HG03520 (cell line): Measurements from ENCODE around the gene STARD3NL.
A peak's percentile ranks its signal among the peaks of the same experiment; 100 is the strongest.
"Not testable (repeated sequence)": the region's sequence is repeated elsewhere in the genome, so short reads cannot be mapped to it uniquely, and the experiment has no call there.

Source experiments
- ATAC-seq: cut with Tn5 transposase; IDR thresholded peaks from one replicate; pipeline ENCODE4 v1.9.1; 2021; ENCODE audit warnings: mild to moderate bottlenecking, moderate library complexity; ENCODE audit not compliant: unreplicated experiment

The STARD3NL gene, protein sequence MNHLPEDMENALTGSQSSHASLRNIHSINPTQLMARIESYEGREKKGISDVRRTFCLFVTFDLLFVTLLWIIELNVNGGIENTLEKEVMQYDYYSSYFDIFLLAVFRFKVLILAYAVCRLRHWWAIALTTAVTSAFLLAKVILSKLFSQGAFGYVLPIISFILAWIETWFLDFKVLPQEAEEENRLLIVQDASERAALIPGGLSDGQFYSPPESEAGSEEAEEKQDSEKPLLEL

DNA sequence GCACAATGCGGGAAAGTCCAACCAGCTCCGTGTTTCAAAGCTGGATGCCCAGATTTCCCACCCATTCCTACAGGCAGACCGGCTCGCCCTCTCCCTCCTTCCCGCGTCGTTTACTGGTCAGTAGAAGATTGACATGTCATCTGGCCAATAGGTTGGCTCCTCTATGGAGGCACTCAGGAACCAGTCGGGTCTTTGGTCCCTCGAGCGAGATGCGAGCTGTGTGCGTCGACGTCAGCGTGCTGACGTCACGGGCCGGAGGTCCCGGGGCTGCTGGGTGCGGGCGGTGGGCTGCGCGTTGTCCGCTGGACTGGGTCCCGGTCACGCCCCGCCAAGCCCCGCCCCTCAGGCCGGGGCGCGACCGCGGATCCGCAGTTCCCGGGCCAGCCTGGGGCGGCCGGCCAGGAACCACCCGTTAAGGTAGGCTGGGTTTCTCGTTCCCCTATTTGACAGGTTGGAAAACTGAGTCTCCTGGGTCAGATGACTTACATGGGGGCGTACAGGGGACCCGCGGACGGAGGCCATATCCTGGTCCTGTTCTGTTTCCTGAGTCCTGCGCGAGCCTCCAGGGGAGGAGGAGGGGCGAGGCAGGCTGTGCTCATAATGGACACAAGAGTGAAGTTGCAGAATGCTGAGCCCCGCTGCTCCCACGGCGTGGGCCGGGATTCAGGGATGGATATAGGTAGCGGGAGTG is at the start of gene STARD3NL:
Gene STARD3NL, plus strand, starts transcription at position 242 of the 691 bp plus-strand sequence. CDS start 29,260 bp downstream, outside the sequence.
- peak; percentile 99 for ATAC-seq

DNA sequence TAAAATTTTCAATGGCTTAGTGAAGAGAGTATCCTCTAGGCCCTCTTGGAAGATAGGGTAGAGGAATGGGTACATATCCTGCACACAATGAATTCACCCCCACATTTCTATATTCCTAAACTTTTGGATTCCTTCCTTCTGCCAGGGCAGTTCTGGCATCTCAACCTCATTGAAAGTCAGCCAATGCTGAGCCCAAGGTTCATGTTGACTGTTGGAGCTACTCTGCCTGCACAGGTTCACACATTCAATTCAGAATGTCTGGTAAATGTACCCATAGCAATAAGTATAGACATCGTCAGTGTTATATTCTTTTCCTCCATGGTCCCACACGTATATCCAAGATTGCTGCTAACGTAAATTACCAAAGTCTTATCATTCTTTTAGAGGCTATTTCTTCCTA is 48.9 kb upstream of the STARD3NL start:
- no peak for ATAC-seq

DNA sequence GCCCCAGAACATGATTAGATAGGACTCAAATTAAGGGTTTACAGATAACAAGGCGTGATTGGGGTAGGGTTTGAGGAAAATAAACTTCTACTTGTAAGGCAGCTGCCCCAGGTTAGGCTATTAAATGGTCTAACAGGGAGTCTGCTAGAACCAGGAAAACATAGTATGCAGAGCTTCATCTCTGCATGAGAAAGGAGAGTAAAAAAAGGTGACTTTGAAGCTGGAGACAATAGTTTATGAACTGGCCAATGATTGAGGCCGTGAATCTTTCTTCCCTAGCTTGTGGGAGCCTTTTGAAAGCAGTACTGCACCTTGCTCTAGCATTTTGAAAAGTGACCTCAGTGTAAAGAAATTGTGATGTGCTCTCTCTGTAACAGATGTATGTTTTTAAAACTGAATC is 48.5 kb upstream of the STARD3NL start:
- no peak for ATAC-seq

DNA sequence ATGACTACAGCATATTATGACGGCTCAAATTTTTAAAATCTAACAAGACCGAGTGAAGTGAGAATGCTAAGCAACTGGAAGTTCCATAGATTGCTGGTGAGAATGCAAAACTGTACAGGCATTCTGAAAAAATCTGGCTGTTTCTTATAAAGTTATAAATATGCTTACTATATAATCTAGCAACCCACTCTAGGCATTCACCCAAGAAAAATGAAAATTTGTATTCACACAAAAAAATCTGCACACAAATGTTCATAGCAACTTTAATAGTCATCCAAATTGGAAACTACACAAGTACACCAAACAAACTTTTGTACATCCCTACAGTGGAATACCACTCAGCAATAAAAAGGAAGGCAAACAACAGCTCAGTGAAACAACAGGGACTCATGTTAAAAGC is 39.9 kb upstream of the STARD3NL start:
- ATAC-seq = no peak

DNA sequence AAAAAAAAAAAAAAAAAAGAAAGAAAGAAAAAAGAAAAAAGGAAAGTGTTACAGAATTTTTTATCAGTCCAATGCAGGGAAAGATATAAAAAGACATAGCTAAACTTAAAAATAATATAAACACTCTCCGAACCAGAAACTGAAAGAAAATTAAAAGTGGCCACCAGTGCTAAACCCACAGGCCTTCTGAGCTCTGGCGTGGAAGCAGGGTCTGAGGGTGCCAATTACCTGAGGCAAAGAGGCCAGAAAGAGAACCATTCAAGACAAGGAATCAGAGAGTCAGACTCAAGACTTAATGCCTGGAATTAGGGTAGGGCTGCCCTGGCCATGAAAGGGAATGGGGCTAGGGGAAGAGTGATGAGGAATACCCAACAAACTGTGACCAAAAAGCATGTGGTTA is 36.9 kb upstream of the STARD3NL start:
- ATAC-seq = no peak

DNA sequence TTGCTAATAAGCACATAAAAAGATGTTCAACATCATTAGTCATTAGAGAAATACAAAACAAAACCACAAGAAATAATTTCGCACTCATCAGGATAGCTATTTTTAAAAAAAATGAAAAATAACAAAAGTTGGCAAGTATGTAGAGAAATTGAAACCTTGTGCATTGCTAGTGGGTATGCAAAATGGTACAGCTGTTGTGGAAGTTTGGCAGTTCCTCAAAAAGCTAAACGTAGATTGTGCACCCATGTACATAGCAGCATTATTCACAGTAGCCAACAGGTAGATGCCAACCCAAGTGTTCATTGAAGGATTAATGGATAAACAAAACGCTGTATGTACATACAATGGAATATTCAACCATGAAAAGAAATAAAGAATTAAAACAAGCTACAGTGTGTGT is 35.3 kb upstream of the STARD3NL start:
- peak; percentile 69 for ATAC-seq

DNA sequence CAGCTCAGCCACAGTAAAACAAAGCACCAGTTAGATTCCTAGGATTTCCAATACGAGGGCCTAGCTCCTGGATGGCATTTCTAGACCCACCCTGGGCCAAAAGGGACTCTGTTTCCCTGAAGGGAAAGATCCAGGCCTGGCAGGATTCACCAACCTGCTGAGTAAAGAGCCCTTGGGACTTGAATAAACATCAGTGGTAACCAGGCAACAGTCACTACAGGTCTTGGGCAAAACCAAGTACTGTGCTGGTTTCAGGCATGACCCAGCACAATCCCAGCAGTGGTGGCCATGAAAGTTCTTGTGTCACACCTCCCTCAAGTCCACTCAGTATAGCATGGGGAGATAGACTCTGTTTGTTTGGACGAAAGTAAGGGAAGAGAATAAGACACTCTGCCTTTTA is 31.0 kb upstream of the STARD3NL start:
- ATAC-seq = no peak

DNA sequence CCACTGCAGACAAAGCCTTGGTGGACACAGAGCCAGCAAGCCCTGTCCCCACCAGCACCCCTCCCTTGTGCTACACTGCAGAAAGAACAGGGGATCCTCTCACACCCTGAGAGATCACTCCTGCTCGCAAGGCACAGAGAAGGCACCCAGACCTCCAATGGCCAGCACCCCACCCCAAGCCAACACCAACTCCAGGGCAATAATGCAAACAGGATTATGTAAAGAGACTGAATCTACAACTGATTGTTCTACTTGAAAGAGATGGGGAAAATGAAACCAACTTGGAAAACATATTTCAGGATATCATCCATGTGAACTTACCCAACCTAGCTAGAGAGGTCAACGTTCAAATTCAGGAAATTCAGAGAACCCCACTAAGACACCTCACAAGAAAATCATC is 26.5 kb upstream of the STARD3NL start:
- ATAC-seq = no peak

DNA sequence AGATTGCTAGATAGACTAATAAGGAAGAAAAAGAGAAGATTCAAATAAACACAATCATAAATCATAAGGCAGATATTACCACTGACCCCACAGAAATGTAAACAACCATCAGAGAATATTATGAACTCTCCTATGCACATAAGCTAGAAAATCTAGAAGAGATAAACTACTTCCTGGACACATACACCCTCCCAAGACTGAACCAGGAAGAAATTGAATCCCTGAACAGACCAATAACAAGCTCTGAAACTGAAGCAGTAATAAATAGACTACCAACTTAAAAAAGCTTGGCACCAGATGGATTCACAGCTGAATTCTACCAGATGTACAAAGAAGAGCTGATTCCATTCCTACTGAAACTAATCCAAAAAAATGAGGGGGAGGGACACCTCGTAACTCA is 24.5 kb upstream of the STARD3NL start:
- ATAC-seq = no peak

DNA sequence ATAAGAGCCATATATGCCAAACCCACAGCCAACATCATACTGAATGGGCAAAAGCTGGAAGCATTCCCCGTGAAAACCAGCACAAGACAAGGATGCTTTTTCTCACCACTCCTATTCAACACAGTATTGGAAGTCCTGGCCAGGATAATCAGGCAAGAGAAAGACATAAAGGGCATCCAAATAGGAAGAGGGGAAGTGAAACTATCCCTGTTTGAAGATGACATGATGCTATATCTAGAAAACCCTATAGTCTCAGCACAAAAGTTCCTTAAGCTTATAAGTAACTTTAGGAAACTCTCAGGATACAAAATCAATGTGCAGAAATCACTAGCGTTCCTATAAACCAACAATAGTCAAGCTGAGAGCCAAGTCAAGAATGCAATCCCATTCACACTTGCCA is 23.8 kb upstream of the STARD3NL start:
- ATAC-seq = no peak

DNA sequence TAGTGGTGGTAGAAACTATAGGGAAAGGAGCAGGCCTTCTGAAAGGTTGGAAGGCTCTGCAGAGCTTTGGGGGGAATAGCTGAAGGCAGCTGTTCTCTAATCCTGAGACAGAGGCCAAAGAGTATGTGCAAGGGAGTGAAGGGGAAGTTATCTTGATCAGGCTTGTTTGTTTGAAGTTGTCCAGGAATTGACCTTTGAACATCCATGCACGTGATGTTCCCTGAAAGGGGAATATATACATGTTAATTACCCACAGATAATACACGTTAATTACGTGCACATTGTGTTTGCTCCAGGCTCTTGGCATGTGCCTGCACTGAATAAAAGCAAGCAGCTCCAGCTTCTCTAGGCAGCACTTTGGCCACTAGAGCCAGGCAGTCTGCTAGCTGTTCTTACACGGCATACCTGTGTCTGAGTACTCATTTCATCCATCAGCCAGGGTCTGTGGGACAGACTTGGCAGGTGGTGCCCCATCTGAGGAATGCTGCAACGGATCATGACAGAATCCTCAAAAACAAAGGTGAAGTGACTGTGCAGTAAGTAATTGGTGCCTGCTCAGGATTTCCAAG is 18.0 kb upstream of the STARD3NL start:
- no peak for ATAC-seq

DNA sequence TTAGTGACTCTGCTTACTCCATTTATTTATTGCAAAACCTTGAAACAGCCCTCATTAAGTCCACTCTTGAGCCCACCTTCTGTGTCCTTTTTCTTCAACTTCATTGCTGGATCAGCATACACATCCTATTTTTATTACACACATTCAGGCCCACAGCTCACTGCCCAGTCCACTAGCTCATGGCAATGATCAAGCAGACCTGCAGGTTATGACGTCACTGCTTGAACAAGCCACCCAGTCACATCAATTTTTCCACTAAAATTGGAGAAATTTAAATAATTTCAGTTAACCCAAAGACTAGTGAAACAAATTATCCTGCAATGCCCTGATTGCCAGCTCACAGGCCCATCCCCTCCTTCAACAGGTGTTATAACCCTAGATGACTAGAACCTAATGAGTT is 16.0 kb upstream of the STARD3NL start:
- ATAC-seq = no peak

DNA sequence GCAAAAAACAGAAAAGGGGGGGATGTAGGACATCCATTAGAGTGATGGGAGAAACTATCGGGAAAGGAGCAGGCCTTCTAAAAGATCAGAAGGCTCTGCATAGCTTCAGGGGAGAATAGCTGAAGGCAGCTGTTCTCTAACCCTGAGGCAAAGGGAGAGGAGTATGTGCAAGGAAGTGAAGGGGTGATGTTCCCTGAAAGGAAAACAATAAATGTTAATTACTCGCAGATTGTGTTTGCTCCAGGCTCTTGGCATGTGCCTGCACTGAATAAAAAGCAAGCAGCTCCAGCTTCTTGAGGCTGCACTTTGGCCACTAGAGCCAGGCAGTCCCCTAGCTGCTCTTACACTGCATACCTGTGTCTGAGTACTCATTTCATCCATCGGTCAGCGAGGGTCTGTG is 14.4 kb upstream of the STARD3NL start:
- ATAC-seq = no peak

DNA sequence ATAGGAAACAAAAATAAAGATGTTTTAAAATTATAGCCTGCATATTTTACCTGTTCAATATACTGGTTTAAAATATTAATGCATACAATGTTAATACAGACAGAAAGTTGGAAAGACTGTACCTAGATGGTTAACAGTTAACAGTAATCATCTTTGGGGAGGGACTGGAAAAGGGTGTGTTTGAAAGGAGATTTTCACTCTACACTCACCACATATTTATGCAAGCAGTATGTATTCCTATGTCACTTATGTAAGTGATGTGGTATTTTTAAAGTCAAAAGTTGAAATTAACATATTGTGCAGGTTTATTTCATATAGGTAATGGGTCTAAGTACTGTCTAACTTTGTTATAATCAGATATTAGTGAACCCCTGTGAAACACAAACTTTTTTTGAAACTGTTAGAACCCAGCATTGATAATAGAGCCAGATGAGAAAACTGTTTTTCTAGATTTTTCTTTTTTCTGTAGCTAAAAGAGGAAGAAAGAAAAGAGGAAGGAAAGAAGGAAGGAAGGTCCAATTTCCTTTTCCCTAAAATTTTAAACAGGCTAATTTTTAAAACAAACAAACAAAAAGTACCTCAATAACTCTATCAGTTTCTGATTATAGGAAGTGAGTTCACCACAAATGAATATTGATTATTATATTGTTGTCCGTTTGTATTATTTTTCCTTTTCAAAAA is 9.0 kb upstream of the STARD3NL start:
- no peak for ATAC-seq

DNA sequence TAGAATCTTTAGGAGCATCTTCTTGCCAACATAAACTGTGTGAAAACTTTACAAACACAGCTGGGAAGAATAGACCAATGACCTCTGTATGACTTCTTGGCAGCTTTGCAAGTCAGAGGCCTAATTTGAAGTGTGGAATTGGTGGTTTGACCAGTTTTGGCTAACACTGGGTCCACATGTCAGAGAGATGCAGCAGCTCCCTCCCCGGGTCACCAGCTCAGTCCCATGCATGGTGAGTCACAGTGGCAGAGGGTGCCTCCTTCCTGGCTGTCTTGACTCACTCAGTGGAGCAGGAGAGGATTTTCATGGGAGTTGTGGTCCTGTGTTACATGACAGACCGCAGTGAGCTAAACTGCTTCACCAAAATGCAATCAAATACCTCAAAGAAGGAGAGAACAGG is 8.2 kb upstream of the STARD3NL start:
- ATAC-seq = peak; percentile 56

DNA sequence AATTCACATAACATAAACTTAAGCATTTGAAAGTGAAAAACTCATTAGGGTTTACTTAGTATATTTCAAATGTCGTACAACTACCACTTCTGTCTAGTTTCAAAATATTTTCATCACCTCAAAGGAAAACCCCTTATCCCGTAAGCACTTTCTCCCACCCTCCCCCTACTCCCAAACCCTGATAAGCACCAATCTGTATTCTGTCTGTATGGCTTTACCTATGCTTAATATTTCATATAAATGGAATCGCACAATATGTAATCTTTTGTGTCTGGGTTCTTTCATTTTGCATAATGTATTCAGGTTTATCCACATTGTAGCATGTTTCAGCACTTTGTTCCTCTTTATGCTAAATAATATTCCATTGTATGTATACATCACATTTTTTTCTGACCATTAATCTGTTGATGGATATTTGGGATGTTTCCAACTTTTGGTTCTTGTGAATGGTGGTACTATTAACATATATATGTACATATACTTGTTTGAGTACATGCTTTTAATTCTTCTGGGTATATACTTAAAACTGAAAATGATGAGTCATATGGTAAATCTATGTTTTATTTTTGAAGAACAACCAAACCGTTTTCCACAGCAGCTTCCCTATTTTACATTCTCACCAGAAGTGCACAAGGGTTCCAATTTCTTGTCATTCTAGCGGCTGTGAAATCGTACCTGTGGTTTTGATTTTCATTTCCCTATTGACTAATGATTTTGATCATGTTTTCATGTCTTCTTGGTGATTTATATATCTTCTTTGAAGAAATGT is 6.2 kb upstream of the STARD3NL start:
- ATAC-seq = peak; percentile 49

DNA sequence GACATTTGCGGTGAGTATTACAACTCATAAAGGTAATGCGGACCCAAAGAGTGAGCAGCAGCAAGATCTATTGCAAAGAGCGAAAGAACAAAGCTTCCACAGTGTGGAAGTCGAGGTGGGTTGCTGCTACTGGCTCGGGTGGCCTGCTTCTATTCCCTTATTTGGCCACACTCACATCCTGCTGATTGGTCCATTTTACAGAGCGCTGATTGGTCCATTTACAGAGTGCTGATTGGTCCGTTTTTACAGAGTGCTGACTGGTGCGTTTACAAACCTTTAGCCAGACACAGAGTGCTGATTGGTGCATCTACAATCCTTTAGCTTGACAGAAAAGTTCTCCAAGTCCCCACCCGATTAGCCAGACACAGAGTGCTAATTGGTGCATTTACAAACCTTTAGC is 2.5 kb upstream of the STARD3NL start:
- ATAC-seq = not testable (repeated sequence)

DNA sequence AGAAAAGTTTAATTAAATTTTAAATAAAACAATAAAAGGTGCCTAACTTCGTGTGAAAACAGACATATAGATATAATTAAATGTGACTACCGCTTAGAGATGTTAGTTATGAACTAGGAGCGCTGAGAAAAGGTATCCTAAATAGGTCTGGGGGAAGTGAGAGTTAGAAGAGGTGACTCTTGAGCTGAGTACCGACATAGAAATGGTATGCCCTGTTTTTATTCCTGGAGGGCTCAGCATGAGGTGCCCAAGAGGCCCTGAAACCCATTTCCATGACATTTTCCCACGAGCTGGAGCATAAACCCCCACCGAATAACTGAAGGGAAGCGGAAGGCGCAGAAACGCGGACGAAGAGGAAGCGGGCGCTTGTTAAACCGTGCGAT is 433 bp upstream of the STARD3NL start:
- peak; percentile 1 for ATAC-seq

DNA sequence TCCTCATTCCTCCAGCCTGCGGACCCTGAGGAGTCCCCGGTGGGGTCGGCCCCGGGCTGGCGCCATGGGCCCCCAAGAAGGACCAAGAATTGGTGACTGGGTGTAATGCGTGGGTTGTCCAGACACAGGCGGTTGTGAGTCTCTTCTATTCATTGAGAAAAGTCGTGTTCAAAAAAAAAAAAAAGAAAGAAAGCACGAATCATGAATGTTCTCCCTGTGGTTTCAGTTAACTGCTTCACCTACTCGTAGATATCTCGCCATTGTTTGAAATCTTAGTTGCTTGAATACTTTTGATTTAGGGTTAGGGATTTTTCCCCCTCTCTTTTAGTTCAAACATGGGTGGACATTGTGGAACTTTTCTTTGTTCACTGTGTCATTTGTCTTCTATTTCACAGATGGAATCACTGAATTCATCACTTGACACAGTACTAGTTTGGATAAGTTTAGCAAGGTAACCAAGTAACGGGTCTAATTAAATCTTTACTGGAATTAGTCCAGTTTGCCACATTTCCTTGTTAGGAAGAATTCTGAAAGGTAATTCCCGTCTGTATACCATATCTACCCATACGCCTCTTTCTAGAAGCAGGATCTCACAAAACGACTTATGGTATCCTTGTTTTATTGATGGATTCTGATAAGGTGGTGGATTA is 775 bp downstream of the STARD3NL start:
- peak; percentile 25 for ATAC-seq

DNA sequence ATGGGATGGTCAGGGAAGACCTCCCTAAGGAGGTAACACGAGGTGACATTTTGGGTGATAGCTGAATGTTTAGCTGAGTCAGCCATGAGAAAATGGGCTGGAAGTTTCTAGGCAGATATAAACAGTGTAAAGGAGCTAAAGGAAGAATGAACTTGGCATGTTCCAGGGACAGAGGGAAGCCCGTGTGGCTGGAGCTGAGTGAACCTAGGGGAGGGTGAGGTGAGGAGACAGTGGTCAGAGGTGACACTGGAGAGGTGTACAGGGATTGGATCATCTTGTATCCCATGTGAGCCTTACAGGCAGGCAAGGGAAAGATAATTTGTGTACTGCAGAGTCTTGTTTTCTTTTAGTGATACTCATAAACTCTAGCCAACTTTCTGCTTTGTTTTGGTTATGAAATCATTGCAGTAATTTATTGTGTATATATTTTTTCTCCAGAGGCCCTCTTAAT is 1.8 kb downstream of the STARD3NL start:
- ATAC-seq = no peak

DNA sequence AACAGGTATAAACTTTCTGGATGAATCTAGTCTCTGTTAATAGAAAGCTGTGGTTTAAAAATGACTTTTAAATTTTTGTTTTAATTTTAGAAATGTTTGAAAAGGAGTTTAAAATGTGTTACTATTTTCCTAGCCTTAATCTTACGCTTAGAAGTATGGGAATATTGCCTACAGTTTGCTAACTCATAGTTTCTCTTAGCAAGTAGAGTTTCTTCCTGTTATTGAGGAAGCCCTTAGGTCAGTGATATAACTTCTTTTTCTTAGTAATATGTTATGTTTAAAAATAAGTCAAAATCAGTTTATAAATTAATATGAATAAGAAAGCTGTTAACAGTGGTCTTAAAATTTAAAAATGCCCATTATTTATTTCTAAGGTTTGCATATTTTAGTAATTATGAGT is 3.1 kb downstream of the STARD3NL start:
- ATAC-seq = no peak
